DND-41 (cell line): ENCODE data around the gene CIART.

Experiments used
- CTCF ChIP-seq: IDR thresholded peaks from 2 replicates; pipeline ENCODE4 v1.5.1; 2012; ENCODE audit warnings: borderline replicate concordance, low read length, moderate library complexity, mild to moderate bottlenecking; ENCODE audit not compliant: poor library complexity, severe bottlenecking; ENCODE audit errors: extremely low read depth
- EZH2 ChIP-seq: IDR thresholded peaks from 3 replicates; pipeline ENCODE4 v1.6.1; 2012; ENCODE audit warnings: borderline replicate concordance, low read depth, mild to moderate bottlenecking, moderate library complexity, low read length, inconsistent platforms; ENCODE audit not compliant: severe bottlenecking

GRCh38 chr1:150261367-150261766, 21.0 kb upstream of the CIART start:
- TF ChIP-seq CTCF (no peak), EZH2 (no peak)
